Natural killer cell (primary cell): Measurements from ENCODE around the gene LMTK2. TPM values are rescaled to one million over a fixed set of nuclear protein-coding genes. Genes with fewer than 3 reads are reported as not detected.

ENCODE experiments used
- ATAC-seq, 3 donors: fragments of 150-1000 bp in 2 of 3; fragments of 200-7000 bp in 1 of 3; cut with Tn5 transposase; 1 replicate in 1 of 3; 2 replicates in 2 of 3; pipeline ENCODE4 v1.10.0; 2021; ENCODE audit warnings: mild to moderate bottlenecking in 2 of 3, moderate library complexity in 2 of 3
- DNase-seq, 2 donors: peaks; one replicate each; pipeline versions ENCODE4 v3.0.0 to v3.0.0-alpha.2; 2013 to 2021; ENCODE audit warnings: mixed read lengths in 1 of 2
- H3K27ac ChIP-seq: one replicate; pipeline ENCODE4 v1.5.1; 2013; ENCODE audit warnings: mild to moderate bottlenecking, low read length
- H3K27me3 ChIP-seq: one replicate; pipeline ENCODE4 v1.6.1; 2013; ENCODE audit warnings: low read length; ENCODE audit not compliant: control insufficient read depth, insufficient read depth
- H3K36me3 ChIP-seq: one replicate; pipeline ENCODE4 v1.6.1; 2013; ENCODE audit warnings: low read length; ENCODE audit not compliant: control insufficient read depth, insufficient read depth
- H3K4me1 ChIP-seq: one replicate; pipeline ENCODE4 v1.6.1; 2013; ENCODE audit warnings: low read length; ENCODE audit not compliant: control insufficient read depth, insufficient read depth
- H3K4me3 ChIP-seq: one replicate; pipeline ENCODE4 v1.5.1; 2013; ENCODE audit warnings: low read length
- H3K9me3 ChIP-seq: one replicate; pipeline ENCODE4 v1.6.1; 2013; ENCODE audit warnings: low read length; ENCODE audit not compliant: control insufficient read depth, insufficient read depth
- H3K27ac Mint-ChIP-seq, 2 donors: one replicate each; pipeline ENCODE4 v1.8.0; 2022; ENCODE audit warnings: mild to moderate bottlenecking in 2 of 2, mixed read lengths in 2 of 2, moderate library complexity in 1 of 2
- H3K27me3 Mint-ChIP-seq, 2 donors: one replicate each; pipeline ENCODE4 v1.8.0; 2022; ENCODE audit warnings: low read depth in 2 of 2, mixed read lengths in 2 of 2
- H3K36me3 Mint-ChIP-seq: one replicate; pipeline ENCODE4 v1.8.0; 2022; ENCODE audit warnings: mixed read lengths
- H3K4me1 Mint-ChIP-seq, 2 donors: one replicate each; pipeline ENCODE4 v1.8.0; 2022; ENCODE audit warnings: mixed read lengths in 2 of 2
- H3K4me3 Mint-ChIP-seq: one replicate; pipeline ENCODE4 v1.8.0; 2022; ENCODE audit warnings: mild to moderate bottlenecking, moderate library complexity, mixed read lengths
- H3K9me3 Mint-ChIP-seq, 2 donors: one replicate each; pipeline ENCODE4 v1.8.0; 2022; ENCODE audit warnings: mixed read lengths in 2 of 2
- whole genome bisulfite sequencing: methylation state at CpG from one replicate; pipeline ENCODE4 v1.1.7; 2013; ENCODE audit warnings: missing lambda C conversion rate; ENCODE audit not compliant: insufficient coverage; 5-methylcytosine and 5-hydroxymethylcytosine counted together
- intact Hi-C: fragments of 100-400 bp; cut with micrococcal nuclease; formaldehyde crosslinking; loops from one replicate; pipeline ENCODE4 v1.14.2; 2022
- total RNA-seq, 4 donors: library from RNA; stranded (reverse); fragments of 120-200 nt in 1 of 4; gene quantifications; one replicate each; pipeline versions ENCODE4 v1.2.3 to v1.2.4, GENCODE V29; 2013 to 2022
- TF ChIP-seq, protein P1 (sequence below): fragments of 200-600 bp; IDR thresholded peaks from one replicate; pipeline ENCODE4 v1.8.0; 2022; ENCODE audit warnings: antibody characterized with exemption

The LMTK2 gene
- total RNA-seq, 3 donors from 2014 or later (not counting 1 experiment from before 2014, with no cell fraction given) = 18.7 to 33.9 (median 26.6) TPM

DNA sequence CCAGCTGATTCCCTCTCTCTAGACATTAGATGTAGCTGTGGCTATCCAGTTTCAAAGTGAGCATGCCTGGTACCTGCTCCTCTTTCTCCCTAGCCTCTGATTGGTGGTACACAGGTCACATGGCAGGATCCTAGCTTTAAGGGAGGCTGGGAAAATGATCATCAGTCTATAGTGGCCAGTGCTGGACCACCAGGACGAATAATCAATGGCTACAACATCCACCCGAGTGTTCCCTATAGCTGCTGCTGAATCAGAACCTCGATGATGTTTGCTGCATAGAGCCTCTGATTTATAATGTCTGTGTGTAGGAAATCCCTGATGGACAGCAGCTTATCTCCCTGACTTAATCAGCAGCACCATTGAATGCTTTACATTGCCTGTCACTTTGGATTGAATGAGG lies 28.9 kb upstream of the LMTK2 start:
- Mint-ChIP-seq H3K4me3 (no peak overlapping the region), H3K4me1 (no peaks in the 10 kb centered on the region), H3K9me3 (no peaks in the 10 kb centered on the region), H3K36me3 (no peaks in the 10 kb centered on the region), H3K27me3 (peaks cover 0 to 7% of the 10 kb centered on the region in 2 donors), H3K27ac (no peak overlapping the region)
- no peak for DNase-seq
- H3K27ac ChIP-seq = no peak overlapping the region
- no peaks in the 10 kb centered on the region for H3K27me3 ChIP-seq
- TF ChIP-seq, protein P1, sequence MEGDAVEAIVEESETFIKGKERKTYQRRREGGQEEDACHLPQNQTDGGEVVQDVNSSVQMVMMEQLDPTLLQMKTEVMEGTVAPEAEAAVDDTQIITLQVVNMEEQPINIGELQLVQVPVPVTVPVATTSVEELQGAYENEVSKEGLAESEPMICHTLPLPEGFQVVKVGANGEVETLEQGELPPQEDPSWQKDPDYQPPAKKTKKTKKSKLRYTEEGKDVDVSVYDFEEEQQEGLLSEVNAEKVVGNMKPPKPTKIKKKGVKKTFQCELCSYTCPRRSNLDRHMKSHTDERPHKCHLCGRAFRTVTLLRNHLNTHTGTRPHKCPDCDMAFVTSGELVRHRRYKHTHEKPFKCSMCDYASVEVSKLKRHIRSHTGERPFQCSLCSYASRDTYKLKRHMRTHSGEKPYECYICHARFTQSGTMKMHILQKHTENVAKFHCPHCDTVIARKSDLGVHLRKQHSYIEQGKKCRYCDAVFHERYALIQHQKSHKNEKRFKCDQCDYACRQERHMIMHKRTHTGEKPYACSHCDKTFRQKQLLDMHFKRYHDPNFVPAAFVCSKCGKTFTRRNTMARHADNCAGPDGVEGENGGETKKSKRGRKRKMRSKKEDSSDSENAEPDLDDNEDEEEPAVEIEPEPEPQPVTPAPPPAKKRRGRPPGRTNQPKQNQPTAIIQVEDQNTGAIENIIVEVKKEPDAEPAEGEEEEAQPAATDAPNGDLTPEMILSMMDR = no peak
- H3K4me1 ChIP-seq = no peaks in the 10 kb centered on the region
- ATAC-seq = no peak
- 89% methylated on average over 3 of the region's 3 CpGs for WGBS
- intact Hi-C loops = no loop called here
- H3K9me3 ChIP-seq = no peaks in the 10 kb centered on the region
- H3K36me3 ChIP-seq = no peaks in the 10 kb centered on the region
- H3K4me3 ChIP-seq = no peak overlapping the region

DNA sequence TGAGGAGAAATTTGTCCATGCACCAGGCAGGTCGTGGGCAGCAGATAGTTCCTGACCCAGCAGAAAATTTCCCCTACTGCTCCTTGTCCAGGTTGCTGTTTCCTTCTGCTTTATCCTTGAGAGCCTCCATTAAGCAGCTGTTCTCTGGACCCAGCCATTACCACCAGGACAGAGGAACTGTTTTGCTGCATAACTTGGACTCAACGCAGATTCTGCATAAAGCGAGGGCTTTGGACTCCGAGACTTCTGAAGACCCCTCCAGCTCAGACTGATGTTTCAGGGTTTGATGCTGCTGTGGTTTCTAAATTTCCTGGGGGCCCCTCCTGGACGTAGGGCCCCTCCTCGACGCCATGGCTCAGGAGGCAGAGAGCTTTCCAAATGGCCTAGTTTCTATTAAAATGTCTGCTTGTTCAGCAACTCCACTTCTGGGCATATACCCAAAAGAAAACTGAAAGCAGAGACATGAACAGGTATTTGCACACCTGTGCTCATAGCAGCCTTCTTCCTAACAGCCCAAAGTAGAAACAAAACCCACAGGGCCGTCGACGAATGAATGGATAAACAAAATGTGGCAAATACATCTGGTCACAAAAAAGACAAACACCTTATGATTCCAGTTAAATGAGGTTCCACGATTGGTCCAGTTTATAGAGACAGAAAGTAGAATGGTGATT lies 28.3 kb upstream of the LMTK2 start:
- ATAC-seq (no peak), DNase-seq (no peak)
- no peak overlapping the region for H3K27ac ChIP-seq
- no peaks in the 10 kb centered on the region for H3K9me3 ChIP-seq
- H3K4me1 ChIP-seq = no peaks in the 10 kb centered on the region
- Mint-ChIP-seq H3K4me1 (no peaks in the 10 kb centered on the region), H3K36me3 (no peaks in the 10 kb centered on the region), H3K27me3 (peaks cover 0 to 7% of the 10 kb centered on the region in 2 donors), H3K4me3 (no peak overlapping the region), H3K9me3 (no peaks in the 10 kb centered on the region), H3K27ac (no peak overlapping the region)
- WGBS = 73% methylated on average over 11 of the region's 11 CpGs
- H3K36me3 ChIP-seq = no peaks in the 10 kb centered on the region
- TF ChIP-seq, protein P1 = no peak
- intact Hi-C loops = no loop called here
- no peak overlapping the region for H3K4me3 ChIP-seq
- no peaks in the 10 kb centered on the region for H3K27me3 ChIP-seq

DNA sequence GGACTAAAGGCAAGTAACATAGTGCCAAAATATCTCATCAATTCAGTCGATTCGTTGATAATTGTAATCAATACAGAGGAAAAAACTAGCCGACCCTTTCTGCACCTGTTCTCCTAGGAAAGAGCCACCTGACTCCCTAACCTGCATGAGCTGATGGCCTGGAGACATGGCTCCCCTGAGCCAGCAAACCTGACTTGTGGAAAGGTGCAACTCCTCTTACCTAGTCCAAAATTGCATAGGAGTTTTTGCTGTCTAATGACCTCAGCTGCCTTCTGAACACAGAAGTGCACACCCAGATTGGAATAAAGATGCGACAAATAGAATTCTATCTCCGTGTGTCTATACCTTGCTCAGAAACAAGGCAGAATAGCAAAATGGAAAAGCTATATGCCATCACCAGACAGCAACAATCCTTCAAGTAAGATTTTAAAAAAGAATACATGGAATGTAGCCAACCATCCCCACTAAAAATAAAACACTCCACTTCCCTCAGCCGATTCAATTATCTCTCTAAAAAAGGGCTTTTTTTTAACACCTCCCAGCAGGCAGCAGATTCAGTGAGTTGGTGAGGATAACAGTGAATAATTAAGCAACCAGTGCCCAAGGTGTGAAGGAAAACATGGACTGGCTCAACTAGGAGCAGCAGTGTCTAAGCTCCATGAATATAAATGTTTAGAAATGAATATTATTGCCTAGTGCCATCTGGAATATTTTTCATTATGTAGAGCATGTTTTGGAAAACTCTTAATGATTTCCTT lies 26.6 kb upstream of the LMTK2 start:
- no peaks in the 10 kb centered on the region for H3K4me1 ChIP-seq
- no peaks in the 10 kb centered on the region for H3K9me3 ChIP-seq
- DNase-seq (no peak), ATAC-seq (no peak)
- Mint-ChIP-seq H3K27me3 (peaks cover 0 to 7% of the 10 kb centered on the region in 2 donors), H3K9me3 (no peaks in the 10 kb centered on the region), H3K4me3 (no peak overlapping the region), H3K36me3 (no peaks in the 10 kb centered on the region), H3K27ac (no peak overlapping the region), H3K4me1 (no peaks in the 10 kb centered on the region)
- intact Hi-C loops = no loop called here
- TF ChIP-seq, protein P1 = no peak
- H3K27me3 ChIP-seq = no peaks in the 10 kb centered on the region
- no peak overlapping the region for H3K4me3 ChIP-seq
- no peak overlapping the region for H3K27ac ChIP-seq
- WGBS = 80% methylated on average over 5 of the region's 6 CpGs
- H3K36me3 ChIP-seq = no peaks in the 10 kb centered on the region
